Progenitor cell of endocrine pancreas (in vitro differentiated cells): ENCODE data around the gene MAPK1. TPM values are rescaled to one million over a fixed set of nuclear protein-coding genes. Genes with fewer than 3 reads are reported as not detected.
"Not testable (repeated sequence)": the region's sequence is repeated elsewhere in the genome, so short reads cannot be mapped to it uniquely, and the experiment has no call there.

Experiments used
- DNase-seq: peaks from one replicate; pipeline ENCODE4 v3.0.0; 2021; ENCODE audit warnings: low spot score; ENCODE audit not compliant: unreplicated experiment
- H3K27ac Mint-ChIP-seq: 2 replicates; pipeline ENCODE4 v1.8.0; 2021; ENCODE audit warnings: mild to moderate bottlenecking, moderate library complexity, mixed read lengths
- H3K27me3 Mint-ChIP-seq: 2 replicates; pipeline ENCODE4 v1.8.0; 2021; ENCODE audit warnings: mixed read lengths
- H3K36me3 Mint-ChIP-seq: 2 replicates; pipeline ENCODE4 v1.8.0; 2022; ENCODE audit warnings: mixed read lengths; ENCODE audit not compliant: insufficient read depth
- H3K4me1 Mint-ChIP-seq: 2 replicates; pipeline ENCODE4 v1.8.0; 2021; ENCODE audit warnings: low read depth, mixed read lengths
- H3K4me3 Mint-ChIP-seq: 2 replicates; pipeline ENCODE4 v1.8.0; 2021; ENCODE audit warnings: low read depth, mild to moderate bottlenecking, moderate library complexity, mixed read lengths
- H3K9me3 Mint-ChIP-seq: 2 replicates; pipeline ENCODE4 v1.8.0; 2021; ENCODE audit warnings: low read depth, mixed read lengths
- CTCF ChIP-seq: fragments of 200-600 bp; sonication (generic); IDR thresholded peaks from one replicate; pipeline ENCODE4 v1.5.0; 2021; ENCODE audit warnings: antibody characterized with exemption, mild to moderate bottlenecking; ENCODE audit not compliant: unreplicated experiment
- total RNA-seq: library from RNA; stranded (reverse); gene quantifications from 2 replicates; pipeline ENCODE4 v1.2.1, GENCODE V29; 2021

Gene MAPK1
- total RNA-seq, 1 donor from 2014 or later, result 116 TPM

DNA sequence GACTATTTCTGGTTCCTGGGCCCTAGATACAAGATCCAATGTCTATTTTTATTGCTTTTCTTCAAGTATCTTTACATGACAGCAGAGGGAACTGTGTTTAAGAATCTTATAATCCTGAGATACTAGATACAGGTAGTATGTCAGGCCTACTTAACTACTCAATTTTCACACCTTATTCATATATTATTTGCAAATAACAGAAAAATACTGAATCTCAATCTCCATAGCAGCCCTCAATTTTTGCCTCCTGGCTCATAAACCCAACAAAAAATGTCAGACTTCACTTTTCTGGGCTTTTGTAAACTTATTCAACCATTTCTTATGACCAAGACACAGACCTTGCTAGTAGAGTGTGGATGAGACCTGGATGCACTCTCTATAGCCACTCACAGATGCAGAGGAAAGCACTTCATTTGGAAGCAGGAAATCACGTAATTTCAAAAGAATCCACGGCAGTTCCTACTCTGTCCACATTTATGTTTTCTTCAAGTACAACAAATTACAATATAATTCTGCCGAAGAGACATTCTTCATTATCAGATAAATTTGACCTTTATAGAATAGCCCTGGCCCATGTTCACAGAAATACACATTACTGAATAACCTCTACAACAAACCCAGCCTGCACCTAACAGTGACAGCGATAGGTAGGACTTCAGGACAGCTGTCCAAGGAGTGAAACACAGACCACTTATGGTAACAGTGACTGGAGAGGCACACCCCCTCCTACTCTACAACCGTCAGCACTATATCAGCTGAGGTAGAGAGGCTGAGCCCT lies 69.8 kb downstream of the MAPK1 start:
- peaks cover 26% of the 10 kb centered on the region for H3K36me3 Mint-ChIP-seq
- no peaks in the 10 kb centered on the region for H3K27me3 Mint-ChIP-seq
- no peak for DNase-seq
- no peak overlapping the region for H3K4me3 Mint-ChIP-seq
- no peak overlapping the region for H3K27ac Mint-ChIP-seq
- TF ChIP-seq CTCF, result no peak
- no peaks in the 10 kb centered on the region for H3K9me3 Mint-ChIP-seq
- H3K4me1 Mint-ChIP-seq, result no peaks in the 10 kb centered on the region

GRCh38 chr22:21796863-21797262 lies 70.6 kb downstream of the MAPK1 start:
- H3K27me3 Mint-ChIP-seq, result no peaks in the 10 kb centered on the region
- no peaks in the 10 kb centered on the region for H3K9me3 Mint-ChIP-seq
- no peaks in the 10 kb centered on the region for H3K4me1 Mint-ChIP-seq
- DNase-seq, result no peak
- no peak overlapping the region for H3K4me3 Mint-ChIP-seq
- TF ChIP-seq CTCF, result no peak
- no peak overlapping the region for H3K27ac Mint-ChIP-seq
- H3K36me3 Mint-ChIP-seq, result peaks cover 24% of the 10 kb centered on the region

- no peak for DNase-seq
- Mint-ChIP-seq H3K27ac (no peak overlapping the region), H3K27me3 (no peaks in the 10 kb centered on the region), H3K4me1 (peaks cover 2% of the 10 kb centered on the region), H3K9me3 (no peaks in the 10 kb centered on the region), H3K4me3 (no peak overlapping the region), H3K36me3 (peaks cover 23% of the 10 kb centered on the region)
- TF ChIP-seq CTCF, result no peak
These were observed 71.2 kb downstream of the MAPK1 start for GRCh38 chr22:21796231-21796630.

DNA sequence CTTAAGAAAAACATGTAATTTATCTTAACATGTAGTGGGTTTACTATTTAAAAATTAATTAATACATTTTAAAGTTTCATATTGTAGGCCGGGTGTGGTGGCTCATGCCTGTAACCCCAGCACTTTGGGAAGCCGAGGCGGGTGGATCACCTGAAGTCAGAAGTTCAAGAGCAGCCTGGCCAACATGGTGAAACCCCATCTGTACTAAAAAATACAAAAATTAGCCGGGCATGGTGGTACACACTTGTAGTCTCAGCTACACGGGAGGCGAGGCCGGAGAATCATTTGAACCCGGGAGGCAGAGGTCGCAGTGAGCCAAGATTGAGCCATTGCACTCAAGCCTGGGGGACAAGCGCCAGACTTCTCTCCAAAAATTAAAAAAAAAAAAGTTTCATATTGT lies 73.7 kb downstream of the MAPK1 start:
- H3K27ac Mint-ChIP-seq, H3K9me3 Mint-ChIP-seq, H3K27me3 Mint-ChIP-seq, H3K4me3 Mint-ChIP-seq, DNase-seq, H3K4me1 Mint-ChIP-seq: not testable (repeated sequence)
- peaks cover 14% of the 10 kb centered on the region for H3K36me3 Mint-ChIP-seq

DNA sequence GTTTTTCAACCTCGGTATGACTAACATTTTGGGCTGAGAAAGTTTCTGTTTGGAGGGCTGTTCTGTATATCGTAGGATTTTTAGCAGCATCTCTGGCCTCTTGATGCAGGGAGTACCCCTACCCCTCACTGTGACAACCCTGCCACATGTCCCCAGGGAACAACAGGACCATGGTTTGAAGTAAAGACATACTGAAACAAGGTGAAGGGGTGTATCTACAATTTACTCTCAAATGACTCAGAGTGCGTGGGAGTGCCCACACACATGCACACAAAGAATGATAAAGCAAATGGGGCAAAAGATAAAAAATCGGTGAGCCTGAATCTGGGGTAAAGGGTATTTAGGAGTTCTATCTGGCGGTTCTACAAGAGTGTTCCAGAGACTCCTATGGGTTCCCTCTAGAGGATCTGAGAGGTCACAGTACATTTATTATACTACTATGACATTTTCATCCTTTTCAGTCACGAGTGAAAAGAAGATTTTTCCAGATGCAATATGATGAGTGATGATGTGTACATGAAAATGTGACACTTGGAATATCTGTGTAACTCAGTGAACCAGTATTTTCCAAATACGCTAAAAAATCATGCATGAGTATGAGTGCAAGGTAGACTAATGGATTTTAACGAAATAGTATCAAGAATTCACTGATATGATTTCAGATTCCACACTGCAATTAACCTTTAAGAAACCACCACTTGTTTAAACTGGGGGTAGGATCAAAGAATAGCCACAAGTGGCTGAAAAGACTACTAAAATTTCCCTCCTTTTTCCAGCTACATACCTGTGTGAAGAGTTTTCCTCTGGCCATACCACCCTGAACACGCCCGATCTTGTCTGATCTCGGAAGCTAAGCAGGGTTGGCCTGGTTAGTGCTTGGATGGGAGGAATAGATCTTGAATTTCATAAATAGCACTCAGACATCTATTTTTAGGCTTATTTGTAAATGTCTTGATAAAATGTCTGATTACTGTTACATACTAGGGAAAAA lies 75.5 kb downstream of the MAPK1 start:
- TF ChIP-seq CTCF, result no peak
- Mint-ChIP-seq H3K9me3 (no peaks in the 10 kb centered on the region), H3K27ac (peak overlapping the region; percentile 19), H3K4me1 (peaks cover 5% of the 10 kb centered on the region), H3K36me3 (peaks cover 19% of the 10 kb centered on the region), H3K27me3 (no peaks in the 10 kb centered on the region), H3K4me3 (no peak overlapping the region)
- no peak for DNase-seq

DNA sequence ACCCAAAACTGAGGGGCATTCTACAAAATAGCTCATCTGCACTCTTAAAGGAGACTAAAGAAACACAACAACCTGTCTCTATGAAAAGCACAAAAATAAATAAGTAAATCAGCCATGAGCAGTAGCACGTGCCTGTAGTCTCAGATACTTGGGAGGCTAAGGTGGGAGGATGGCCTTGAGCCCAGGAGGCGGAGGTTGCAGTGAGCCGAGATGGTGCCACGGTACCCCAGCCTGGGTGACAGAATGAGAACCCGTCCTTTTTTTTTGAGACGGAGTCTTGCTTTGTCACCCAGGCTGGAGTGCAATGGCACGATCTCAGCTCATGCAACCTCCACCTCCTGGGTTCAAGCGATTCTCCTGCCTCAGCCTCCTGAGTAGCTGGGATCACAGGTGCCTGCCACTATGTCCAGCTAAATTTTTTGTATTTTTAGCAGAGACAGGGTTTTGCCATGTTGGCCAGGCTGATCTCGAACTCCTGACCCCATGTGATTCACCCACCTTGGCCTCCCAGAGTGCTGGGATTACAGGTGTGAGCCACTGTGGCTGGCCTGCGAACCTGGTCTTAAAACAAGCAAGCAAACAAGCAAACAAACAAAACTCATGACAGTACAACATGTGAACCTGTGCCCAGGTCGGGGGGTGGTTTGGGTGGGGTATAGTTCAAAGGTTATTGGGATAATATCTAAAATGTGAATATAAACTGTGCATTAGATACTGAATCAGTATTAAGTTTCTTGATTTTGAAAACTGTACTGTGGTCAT lies 76.4 kb downstream of the MAPK1 start:
- peaks cover 16% of the 10 kb centered on the region for H3K36me3 Mint-ChIP-seq
- DNase-seq, H3K27ac Mint-ChIP-seq, H3K4me3 Mint-ChIP-seq, H3K27me3 Mint-ChIP-seq, H3K4me1 Mint-ChIP-seq, H3K9me3 Mint-ChIP-seq: not testable (repeated sequence)
